Smooth muscle cell (in vitro differentiated cells): ENCODE measurements around the gene CHST1. TPM values are rescaled to one million over a fixed set of nuclear protein-coding genes. Genes with fewer than 3 reads are reported as not detected.

Experiments used
- DNase-seq: peaks from one replicate; lab custom pipeline; 2025; ENCODE audit not compliant: unreplicated experiment; lab: John Stamatoyannopoulos, UW
- H2AFZ ChIP-seq: fragments of 200-600 bp; sonication (generic); 2 replicates; pipeline ENCODE4 v1.6.0; 2016; ENCODE audit warnings: antibody characterized with exemption, low read depth, mild to moderate bottlenecking
- H3F3A ChIP-seq: fragments of 200-600 bp; sonication (generic); 2 replicates; pipeline ENCODE4 v1.6.0; 2017; ENCODE audit warnings: antibody characterized with exemption, low read depth
- H3K27ac ChIP-seq: fragments of 200-600 bp; sonication (generic); 2 replicates; pipeline ENCODE4 v1.5.1; 2016; ENCODE audit warnings: low read depth, mild to moderate bottlenecking
- H3K27me3 ChIP-seq: fragments of 200-600 bp; sonication (generic); 2 replicates; pipeline ENCODE4 v1.6.1; 2016; ENCODE audit warnings: low read depth, mild to moderate bottlenecking
- H3K36me3 ChIP-seq: fragments of 200-600 bp; sonication (generic); 2 replicates; pipeline ENCODE4 v1.5.1; 2016; ENCODE audit warnings: low read depth
- H3K4me1 ChIP-seq: fragments of 200-600 bp; sonication (generic); 2 replicates; pipeline ENCODE4 v1.5.1; 2016; ENCODE audit warnings: low read depth
- H3K4me2 ChIP-seq: fragments of 200-600 bp; sonication (generic); 2 replicates; pipeline ENCODE4 v1.6.0; 2016; ENCODE audit warnings: mild to moderate bottlenecking
- H3K4me3 ChIP-seq: fragments of 200-600 bp; sonication (generic); 2 replicates; pipeline ENCODE4 v1.5.1; 2016; ENCODE audit warnings: mild to moderate bottlenecking
- H3K79me2 ChIP-seq: fragments of 200-600 bp; sonication (generic); 2 replicates; pipeline ENCODE4 v1.6.0; 2016; ENCODE audit warnings: low read depth, mild to moderate bottlenecking
- H3K9ac ChIP-seq: fragments of 200-600 bp; sonication (generic); 2 replicates; pipeline ENCODE4 v1.6.0; 2016; ENCODE audit warnings: low read depth
- H3K9me3 ChIP-seq: fragments of 200-600 bp; sonication (generic); replicated peaks from 2 replicates; pipeline ENCODE4 v1.5.1; 2016; ENCODE audit warnings: low read depth
- H4K20me1 ChIP-seq: fragments of 200-600 bp; sonication (generic); 2 replicates; pipeline ENCODE4 v1.6.0; 2016; ENCODE audit warnings: low read depth
- CTCF ChIP-seq: fragments of 200-600 bp; sonication (generic); IDR thresholded peaks from 2 replicates; pipeline ENCODE4 v1.5.1; 2017; ENCODE audit warnings: borderline replicate concordance, mild to moderate bottlenecking, antibody characterized with exemption; ENCODE audit not compliant: insufficient read depth, poor library complexity, severe bottlenecking
- WGBS: methylation state at CpG from one replicate; pipeline ENCODE4 v1.1.7; 2016; ENCODE audit warnings: low lambda C conversion rate; 5-methylcytosine and 5-hydroxymethylcytosine counted together
- polyA plus RNA-seq: library from polyadenylated mRNA; unstranded; fragments of >200 nt; fragmentation: Nextera tagmentation; extraction: Ambion mirVana; gene quantifications from 2 replicates; pipeline ENCODE4 v1.2.1, GENCODE V29; 2016
- total RNA-seq: library from RNA; depleted of rRNA; stranded (reverse); fragments of >200 nt; gene quantifications from 2 replicates; pipeline ENCODE4 v1.2.3, GENCODE V29; 2014

Gene CHST1
- total and polyA plus RNA-seq, 2 experiments from 2014 or later, result 3.8 to 15.9 TPM

- DNase-seq, result no peak
- WGBS, result 97% methylated on average over 58 of the region's 75 CpGs
These were observed 15.0 kb downstream of the CHST1 start for GRCh38 chr11:45650166-45651095.

GRCh38 chr11:45649544-45650165, 15.8 kb downstream of the CHST1 start:
- Histone ChIP-seq H3K27ac (no peak overlapping the region), H3K9me3 (no peaks in the 10 kb centered on the region), H3K79me2 (no peaks in the 10 kb centered on the region), H2AFZ (no peak overlapping the region), H4K20me1 (no peaks in the 10 kb centered on the region), H3K4me2 (no peak overlapping the region), H3F3A (no peaks in the 10 kb centered on the region), H3K36me3 (no peaks in the 10 kb centered on the region), H3K9ac (no peak overlapping the region), H3K27me3 (no peaks in the 10 kb centered on the region), H3K4me1 (peaks cover 6% of the 10 kb centered on the region), H3K4me3 (no peak overlapping the region)
- WGBS, result 99% methylated on average over 42 of the region's 49 CpGs
- no peak for TF ChIP-seq CTCF
- no peak for DNase-seq

More at GRCh38 chr11:45650166-45651095, 15.0 kb downstream of the CHST1 start:
- no peak overlapping the region for H2AFZ ChIP-seq
- TF ChIP-seq CTCF, result no peak
- H3F3A ChIP-seq, result no peaks in the 10 kb centered on the region
- H3K79me2 ChIP-seq, result no peaks in the 10 kb centered on the region
- no peaks in the 10 kb centered on the region for H4K20me1 ChIP-seq
- no peak overlapping the region for H3K4me2 ChIP-seq
- no peak overlapping the region for H3K27ac ChIP-seq
- no peaks in the 10 kb centered on the region for H3K27me3 ChIP-seq
- no peaks in the 10 kb centered on the region for H3K9me3 ChIP-seq
- no peaks in the 10 kb centered on the region for H3K36me3 ChIP-seq
- peaks cover 10% of the 10 kb centered on the region for H3K4me1 ChIP-seq
- no peak overlapping the region for H3K4me3 ChIP-seq
- no peak overlapping the region for H3K9ac ChIP-seq

- Histone ChIP-seq H3K9ac (no peak overlapping the region), H3K4me1 (peaks cover 6% of the 10 kb centered on the region), H3K4me3 (no peak overlapping the region), H4K20me1 (no peaks in the 10 kb centered on the region), H3K9me3 (no peaks in the 10 kb centered on the region), H3K27ac (no peak overlapping the region), H3F3A (no peaks in the 10 kb centered on the region), H3K79me2 (no peaks in the 10 kb centered on the region), H3K36me3 (no peaks in the 10 kb centered on the region), H3K4me2 (no peak overlapping the region), H2AFZ (no peak overlapping the region), H3K27me3 (no peaks in the 10 kb centered on the region)
- TF ChIP-seq CTCF, result no peak
- no peak for DNase-seq
- WGBS, result 88% methylated on average over 9 of the region's 9 CpGs
These were observed 16.5 kb downstream of the CHST1 start for GRCh38 chr11:45648931-45649330.
